Neuronal stem cell (in vitro differentiated cells): ENCODE measurements around the gene CEACAM1.
A peak's percentile ranks its signal among the peaks of the same experiment; 100 is the strongest.

Source experiments
- DNase-seq: peaks from one replicate; pipeline ENCODE4 v3.0.0-alpha.2; 2013; ENCODE audit warnings: low spot score
- H2AFZ ChIP-seq: one replicate; pipeline ENCODE4 v1.6.1; 2013; ENCODE audit warnings: mild to moderate bottlenecking, low read length, inconsistent platforms
- H2AK5ac ChIP-seq: 2 replicates; pipeline ENCODE4 v1.6.1; 2013; ENCODE audit warnings: low read depth, mild to moderate bottlenecking, inconsistent platforms, low read length, moderate library complexity, mixed read lengths
- H2BK120ac ChIP-seq: 2 replicates; pipeline ENCODE4 v1.6.1; 2013; ENCODE audit warnings: low read depth, mild to moderate bottlenecking, inconsistent platforms, low read length, moderate library complexity, mixed read lengths
- H2BK12ac ChIP-seq: one replicate; pipeline ENCODE4 v1.6.1; 2013; ENCODE audit warnings: low read length, inconsistent platforms
- H2BK15ac ChIP-seq: 2 replicates; pipeline ENCODE4 v1.6.1; 2013; ENCODE audit warnings: mild to moderate bottlenecking, low read length, inconsistent platforms, mixed read lengths
- H2BK5ac ChIP-seq: one replicate; pipeline ENCODE4 v1.6.1; 2013; ENCODE audit warnings: inconsistent platforms, mild to moderate bottlenecking, low read length, moderate library complexity
- H3K14ac ChIP-seq: one replicate; pipeline ENCODE4 v1.6.1; 2013; ENCODE audit warnings: low read length, inconsistent platforms
- H3K18ac ChIP-seq: 2 replicates; pipeline ENCODE4 v1.6.1; 2013; ENCODE audit warnings: low read length, inconsistent platforms
- H3K23ac ChIP-seq: 2 replicates; pipeline ENCODE4 v1.6.1; 2013; ENCODE audit warnings: low read depth, mild to moderate bottlenecking, mixed read lengths, low read length, inconsistent platforms; ENCODE audit not compliant: poor library complexity
- H3K27ac ChIP-seq: replicated peaks from 3 replicates; pipeline ENCODE4 v1.5.1; 2013; ENCODE audit warnings: low read length, inconsistent platforms
- H3K27me3 ChIP-seq, 3 experiments: 2 replicates each; pipeline ENCODE4 v1.6.1; 2013; ENCODE audit warnings: low read length in 3 of 3, mild to moderate bottlenecking in 2 of 3, inconsistent platforms in 1 of 3, low read depth in 1 of 3, mixed read lengths in 1 of 3, moderate library complexity in 1 of 3; ENCODE audit not compliant: control insufficient read depth in 3 of 3, insufficient read depth in 3 of 3
- H3K36me3 ChIP-seq, 2 donors: replicated peaks in 1 of 2; 2 replicates each; pipeline ENCODE4 v1.6.1; 2013; ENCODE audit warnings: low read length in 2 of 2; ENCODE audit not compliant: control insufficient read depth in 2 of 2, insufficient read depth in 2 of 2
- H3K4ac ChIP-seq: 2 replicates; pipeline ENCODE4 v1.6.1; 2013; ENCODE audit warnings: inconsistent platforms, mild to moderate bottlenecking, low read length, moderate library complexity
- H3K4me1 ChIP-seq, 2 donors: 1 replicate in 1 of 2; 2 replicates in 1 of 2; pipeline ENCODE4 v1.6.1; 2013; ENCODE audit warnings: low read length in 2 of 2, low read depth in 1 of 2; ENCODE audit not compliant: control insufficient read depth in 2 of 2, insufficient read depth in 1 of 2
- H3K4me2 ChIP-seq: one replicate; pipeline ENCODE4 v1.6.1; 2013; ENCODE audit warnings: mild to moderate bottlenecking, low read length, inconsistent platforms; ENCODE audit not compliant: insufficient read depth, poor library complexity, severe bottlenecking
- H3K4me3 ChIP-seq, 2 donors: 2 replicates each; pipeline ENCODE4 v1.5.1; 2013; ENCODE audit warnings: low read length in 2 of 2, mild to moderate bottlenecking in 2 of 2, inconsistent platforms in 1 of 2, moderate library complexity in 1 of 2
- H3K79me1 ChIP-seq: one replicate; pipeline ENCODE4 v1.6.1; 2013; ENCODE audit warnings: low read depth, mild to moderate bottlenecking, inconsistent platforms, low read length, moderate library complexity
- H3K9ac ChIP-seq: one replicate; pipeline ENCODE4 v1.6.1; 2013; ENCODE audit warnings: mild to moderate bottlenecking, low read depth, low read length, inconsistent platforms; ENCODE audit not compliant: poor library complexity
- H3K9me3 ChIP-seq, 2 donors: replicated peaks in 1 of 2; 2 replicates each; pipeline versions ENCODE3 to v1.6.1; 2013; ENCODE audit warnings: low read length in 2 of 2, mild to moderate bottlenecking in 2 of 2, inconsistent platforms in 1 of 2, low read depth in 1 of 2, mixed read lengths in 1 of 2, moderate library complexity in 1 of 2; ENCODE audit not compliant: control insufficient read depth in 2 of 2, insufficient read depth in 1 of 2
- H4K8ac ChIP-seq: one replicate; pipeline ENCODE4 v1.6.1; 2013; ENCODE audit warnings: low read depth, mild to moderate bottlenecking, inconsistent platforms, low read length, moderate library complexity
- H4K91ac ChIP-seq: one replicate; pipeline ENCODE4 v1.6.1; 2013; ENCODE audit warnings: low read length, low read depth, mild to moderate bottlenecking, inconsistent platforms; ENCODE audit not compliant: poor library complexity
- WGBS, 2 donors: extraction: QIAGEN DNeasy Blood & Tissue Kit; methylation state at CpG; one replicate each; pipeline ENCODE4 v1.1.7; 2013; ENCODE audit warnings: missing lambda C conversion rate in 2 of 2, mixed read lengths in 1 of 2; ENCODE audit not compliant: insufficient read length in 2 of 2, insufficient replicate concordance in 1 of 2; ENCODE audit errors: extremely low coverage in 2 of 2; 5-methylcytosine and 5-hydroxymethylcytosine counted together

The CEACAM1 gene

DNA sequence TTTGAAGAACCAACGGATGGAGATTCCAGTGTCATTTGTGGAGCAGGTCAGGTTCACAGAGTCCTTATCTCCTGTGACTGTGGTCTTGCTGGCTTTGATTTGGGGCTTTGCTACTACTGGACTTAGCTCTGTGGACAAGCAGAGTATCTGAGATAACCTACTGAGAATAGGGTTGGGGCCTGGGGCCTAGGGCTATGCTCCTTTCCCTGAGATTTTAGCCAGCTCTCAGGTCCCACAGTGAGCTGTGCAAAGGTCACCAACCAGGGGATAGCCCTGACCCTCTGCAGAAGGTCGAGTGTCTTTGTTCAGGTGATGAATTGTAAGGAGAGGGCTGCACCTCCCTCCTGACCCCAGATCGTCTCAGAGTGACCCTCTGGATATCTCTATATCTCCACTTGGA, 9.2 kb downstream of the CEACAM1 start:
- Histone ChIP-seq H4K91ac (no peak overlapping the region), H3K18ac (no peak overlapping the region), H3K36me3 (no peaks in the 10 kb centered on the region), H3K27ac (no peak overlapping the region), H2BK5ac (no peak overlapping the region), H4K8ac (no peak overlapping the region), H3K4me2 (no peak overlapping the region), H3K4ac (no peak overlapping the region), H3K4me3 (no peak overlapping the region), H2BK15ac (no peak overlapping the region), H2AK5ac (peak overlapping the region; percentile 31), H3K14ac (no peak overlapping the region), H3K79me1 (no peaks in the 10 kb centered on the region), H2BK12ac (no peak overlapping the region), H3K27me3 (no peaks in the 10 kb centered on the region), H3K9ac (no peak overlapping the region), H3K9me3 (peaks cover 0 to 6% of the 10 kb centered on the region in 2 donors), H3K23ac (no peak overlapping the region), H3K4me1 (peaks cover 3 to 9% of the 10 kb centered on the region in 2 donors), H2AFZ (no peak overlapping the region), H2BK120ac (no peak overlapping the region)
- no peak for DNase-seq
- WGBS, 2 donors, result no CpG with 5 or more reads among the region's 3 CpGs

DNA sequence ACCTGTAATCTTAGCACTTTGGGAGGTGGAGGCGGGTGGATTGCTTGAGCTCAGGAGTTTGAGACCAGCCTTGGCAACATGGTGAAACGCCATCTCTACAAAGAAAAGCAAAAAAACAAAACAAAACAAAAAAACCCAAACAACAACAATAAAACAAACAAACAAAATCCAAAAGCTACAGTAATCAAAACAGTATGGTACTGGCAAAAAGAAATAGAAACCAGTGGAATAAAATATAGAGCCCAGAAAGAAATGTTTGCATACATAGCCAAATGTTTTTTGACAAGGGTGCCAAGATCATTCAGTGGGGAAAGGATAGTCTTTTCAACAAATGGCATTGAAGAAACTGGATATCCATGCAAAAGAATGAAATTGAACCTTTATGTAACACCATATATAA, 11.5 kb downstream of the CEACAM1 start:
- no peak overlapping the region for H2BK15ac ChIP-seq

DNA sequence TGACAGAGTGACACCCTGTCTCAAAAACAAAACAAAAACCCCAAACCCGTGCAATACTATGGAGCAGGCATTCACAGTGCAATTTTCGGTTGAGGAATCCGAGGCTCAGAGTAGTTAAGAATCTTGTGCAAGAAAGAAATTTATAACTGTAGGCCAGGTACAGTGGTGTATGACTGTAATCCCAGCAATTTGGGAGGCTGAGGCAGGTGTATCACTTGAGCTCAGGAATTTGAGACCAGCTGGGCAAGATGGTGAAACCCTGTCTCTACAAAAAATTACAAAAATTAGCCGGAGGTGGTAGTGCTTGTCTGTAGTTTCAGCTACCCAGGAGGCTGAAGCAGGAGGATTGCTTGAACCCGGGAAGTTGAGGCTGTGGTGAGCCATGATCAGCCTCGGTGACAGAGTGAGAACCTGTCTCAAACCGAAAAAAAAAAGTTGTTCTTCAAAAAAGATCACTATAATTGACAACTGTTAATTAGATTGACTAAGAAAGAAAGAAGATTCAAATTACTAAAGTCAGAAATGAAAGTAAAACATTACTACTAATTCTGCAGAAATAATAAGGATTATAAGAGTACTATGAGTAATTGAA, 12.9 kb downstream of the CEACAM1 start:
- Histone ChIP-seq H2BK12ac (no peak overlapping the region), H2BK120ac (no peak overlapping the region), H3K79me1 (no peaks in the 10 kb centered on the region), H2BK5ac (no peak overlapping the region), H3K4me3 (no peak overlapping the region), H3K27me3 (no peaks in the 10 kb centered on the region), H4K91ac (no peak overlapping the region), H2AK5ac (no peak overlapping the region), H2AFZ (no peak overlapping the region), H3K18ac (no peak overlapping the region), H3K9ac (no peak overlapping the region), H3K14ac (no peak overlapping the region), H3K23ac (no peak overlapping the region), H3K4ac (no peak overlapping the region), H3K36me3 (no peaks in the 10 kb centered on the region), H3K4me2 (no peak overlapping the region), H3K27ac (no peak overlapping the region), H4K8ac (no peak overlapping the region), H2BK15ac (no peak overlapping the region), H3K4me1 (peaks cover 0 to 4% of the 10 kb centered on the region in 2 donors), H3K9me3 (peaks cover 0 to 6% of the 10 kb centered on the region in 2 donors)
- no peak for DNase-seq
- no CpG with 5 or more reads among the region's 7 CpGs for WGBS, 2 donors

More for the DNA sequence above, 11.5 kb downstream of the CEACAM1 start:
- Histone ChIP-seq H3K4ac (no peak overlapping the region), H3K9ac (no peak overlapping the region), H2BK120ac (no peak overlapping the region), H2BK12ac (no peak overlapping the region), H3K9me3 (peaks cover 0 to 6% of the 10 kb centered on the region in 2 donors), H3K79me1 (no peaks in the 10 kb centered on the region), H3K18ac (no peak overlapping the region), H3K36me3 (no peaks in the 10 kb centered on the region), H3K23ac (no peak overlapping the region), H3K27ac (no peak overlapping the region), H3K4me3 (no peak overlapping the region), H2AFZ (no peak overlapping the region), H3K27me3 (no peaks in the 10 kb centered on the region), H3K14ac (no peak overlapping the region), H4K91ac (no peak overlapping the region), H3K4me1 (peaks cover 3 to 9% of the 10 kb centered on the region in 2 donors), H2AK5ac (no peak overlapping the region), H2BK5ac (no peak overlapping the region), H3K4me2 (no peak overlapping the region), H4K8ac (no peak overlapping the region)
- DNase-seq, result no peak
- WGBS, 2 donors, result no CpG with 5 or more reads among the region's 2 CpGs

DNA sequence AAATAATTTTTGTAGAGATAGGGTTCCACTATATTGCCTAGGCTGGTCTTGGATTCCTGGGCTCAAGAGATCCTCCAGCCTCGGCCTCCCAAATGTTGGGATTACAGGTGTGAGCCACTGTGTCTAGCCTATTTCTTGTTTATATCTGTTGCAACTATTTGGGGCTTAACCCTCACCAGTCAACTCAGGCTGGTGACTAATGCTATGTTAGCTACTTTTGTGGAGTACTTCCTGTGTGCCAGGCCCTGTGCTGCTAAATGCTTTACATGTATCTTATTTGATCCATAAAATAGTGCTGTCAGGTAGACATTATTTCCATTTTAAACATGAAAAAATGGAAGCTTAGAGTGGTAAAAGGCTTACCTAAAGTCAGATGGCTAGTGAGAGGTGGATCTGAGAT, 13.8 kb downstream of the CEACAM1 start:
- Histone ChIP-seq H3K36me3 (no peaks in the 10 kb centered on the region), H3K14ac (no peak overlapping the region), H3K18ac (no peak overlapping the region), H3K79me1 (no peaks in the 10 kb centered on the region), H3K27ac (no peak overlapping the region), H3K9me3 (peaks cover 0 to 6% of the 10 kb centered on the region in 2 donors), H3K4ac (no peak overlapping the region), H4K91ac (no peak overlapping the region), H3K9ac (no peak overlapping the region), H3K27me3 (no peaks in the 10 kb centered on the region), H3K4me2 (no peak overlapping the region), H2BK120ac (no peak overlapping the region), H3K4me1 (peaks cover 0 to 4% of the 10 kb centered on the region in 2 donors), H2BK15ac (no peak overlapping the region), H2AK5ac (no peak overlapping the region), H2BK5ac (no peak overlapping the region), H2BK12ac (no peak overlapping the region), H3K4me3 (no peak overlapping the region), H4K8ac (no peak overlapping the region), H3K23ac (no peak overlapping the region), H2AFZ (no peak overlapping the region)
- DNase-seq, result no peak
- WGBS, 2 donors, result no CpG with 5 or more reads among the region's 1 CpG
